Prostate gland (tissue), 2 donors: Measurements from ENCODE around the gene NAT14.

Source experiments
- POLR2AphosphoS5 ChIP-seq: sonication (generic); formaldehyde crosslinking; IDR thresholded peaks from one replicate; pipeline ENCODE4 v1.6.1; 2017; ENCODE audit warnings: antibody characterized with exemption
- TF ChIP-seq, protein P1 (sequence below), 4 experiments: fragments of 200-600 bp in 2 of 4; fragments of 450-650 bp in 2 of 4; sonication (generic) in 2 of 4; IDR thresholded peaks; 1 replicate in 3 of 4; 2 replicates in 1 of 4; pipeline ENCODE4 v1.5.1; 2016 to 2019; ENCODE audit warnings: antibody characterized with exemption in 4 of 4, mild to moderate bottlenecking in 2 of 4, moderate library complexity in 2 of 4

DNA sequence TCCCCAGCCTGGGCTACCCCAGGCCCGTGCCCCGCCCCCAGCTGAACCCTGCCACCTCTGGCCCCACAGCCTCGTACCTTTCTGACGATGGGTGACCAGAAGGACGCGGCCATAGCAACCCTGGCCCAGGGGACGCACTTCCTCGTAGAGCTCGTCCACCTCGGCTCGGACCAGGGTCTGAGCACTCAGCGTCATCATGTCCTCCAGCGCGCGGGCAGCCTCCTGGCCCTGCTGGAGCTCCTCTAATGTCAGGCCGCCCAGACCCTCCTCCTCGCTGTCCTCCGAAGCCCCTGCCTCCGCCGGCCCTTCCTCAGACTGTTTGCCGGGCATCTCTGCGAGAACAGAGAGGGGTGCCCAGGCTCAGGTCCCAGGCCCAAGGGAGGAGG is 51.0 kb downstream of the NAT14 start:
- TF ChIP-seq, protein P1, sequence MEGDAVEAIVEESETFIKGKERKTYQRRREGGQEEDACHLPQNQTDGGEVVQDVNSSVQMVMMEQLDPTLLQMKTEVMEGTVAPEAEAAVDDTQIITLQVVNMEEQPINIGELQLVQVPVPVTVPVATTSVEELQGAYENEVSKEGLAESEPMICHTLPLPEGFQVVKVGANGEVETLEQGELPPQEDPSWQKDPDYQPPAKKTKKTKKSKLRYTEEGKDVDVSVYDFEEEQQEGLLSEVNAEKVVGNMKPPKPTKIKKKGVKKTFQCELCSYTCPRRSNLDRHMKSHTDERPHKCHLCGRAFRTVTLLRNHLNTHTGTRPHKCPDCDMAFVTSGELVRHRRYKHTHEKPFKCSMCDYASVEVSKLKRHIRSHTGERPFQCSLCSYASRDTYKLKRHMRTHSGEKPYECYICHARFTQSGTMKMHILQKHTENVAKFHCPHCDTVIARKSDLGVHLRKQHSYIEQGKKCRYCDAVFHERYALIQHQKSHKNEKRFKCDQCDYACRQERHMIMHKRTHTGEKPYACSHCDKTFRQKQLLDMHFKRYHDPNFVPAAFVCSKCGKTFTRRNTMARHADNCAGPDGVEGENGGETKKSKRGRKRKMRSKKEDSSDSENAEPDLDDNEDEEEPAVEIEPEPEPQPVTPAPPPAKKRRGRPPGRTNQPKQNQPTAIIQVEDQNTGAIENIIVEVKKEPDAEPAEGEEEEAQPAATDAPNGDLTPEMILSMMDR (IDR thresholded peaks at IDR 0.05): no peak
- TF ChIP-seq POLR2AphosphoS5: no peak
